Activated CD4-positive, alpha-beta T cell treated with anti-CD3 and anti-CD28 coated beads for 1 hour (primary cell): ENCODE results near the gene MACF1.

Source experiments
- DNase-seq: peaks from one replicate; pipeline ENCODE4 v3.0.0-alpha.2; 2020

MACF1 gene

GRCh38 chr1:39214998-39215873 is 10.7 kb downstream of the MACF1 start:
- no peak for DNase-seq

GRCh38 chr1:39216771-39217170 is 12.3 kb downstream of the MACF1 start:
- no peak for DNase-seq

DNA sequence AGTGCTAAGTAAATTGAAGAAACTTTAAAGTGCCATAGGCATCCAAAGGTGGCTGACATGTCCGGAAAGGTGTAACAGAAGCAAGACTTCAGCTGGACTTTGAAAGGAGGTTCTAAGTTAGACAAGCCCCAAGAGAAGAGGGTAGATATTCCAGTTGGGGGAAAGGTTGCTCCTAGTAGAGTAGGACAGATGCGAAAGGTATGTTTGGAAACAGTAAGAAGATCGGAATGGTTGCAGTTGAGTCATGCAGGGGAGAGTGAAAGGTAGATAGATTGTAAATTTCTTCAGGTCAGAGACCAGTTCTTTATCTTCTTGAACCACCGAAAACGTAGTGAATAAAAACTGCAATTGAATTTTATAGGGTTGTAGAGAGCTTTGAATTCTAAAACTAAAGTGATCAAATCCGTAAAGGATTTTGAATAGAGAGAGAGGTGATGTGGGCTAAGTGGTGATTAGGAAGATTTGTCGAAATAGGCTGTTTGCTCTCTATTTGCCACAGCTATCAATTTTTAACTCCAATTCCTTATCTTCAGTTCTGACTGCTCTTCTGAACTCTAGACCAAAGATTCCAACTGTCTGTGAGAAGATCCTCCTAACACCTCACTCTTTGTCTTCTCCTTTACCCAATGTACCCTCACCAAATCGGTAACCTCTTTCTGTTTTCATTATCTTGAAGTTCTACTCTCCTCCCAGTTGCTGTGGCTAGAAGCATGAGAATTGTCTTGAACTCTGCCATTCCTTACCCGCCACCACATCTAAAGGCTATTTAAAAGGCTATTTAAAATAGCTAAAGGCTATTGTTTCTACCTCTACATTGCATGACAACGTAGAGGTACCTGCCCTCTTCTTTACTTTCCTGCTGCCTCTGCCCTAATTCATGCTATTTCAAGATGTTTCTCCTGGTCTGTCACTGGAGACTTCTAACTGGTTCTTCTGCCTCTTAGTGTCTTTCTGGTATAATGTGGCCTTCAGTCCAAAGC is 16.7 kb downstream of the MACF1 start:
- no peak for DNase-seq

- DNase-seq, result no peak
These were observed 19.9 kb downstream of the MACF1 start for GRCh38 chr1:39224295-39224829.

- DNase-seq, result no peak
These were observed 22.3 kb downstream of the MACF1 start for GRCh38 chr1:39226836-39227235.

- DNase-seq, result no peak
These were observed 23.8 kb downstream of the MACF1 start for GRCh38 chr1:39228252-39228651.

GRCh38 chr1:39229504-39229903 is 25.0 kb downstream of the MACF1 start:
- no peak for DNase-seq

GRCh38 chr1:39230261-39231190 is 26.0 kb downstream of the MACF1 start:
- DNase-seq, result no peak

- no peak for DNase-seq
These were observed 32.5 kb downstream of the MACF1 start for GRCh38 chr1:39236971-39237370.

GRCh38 chr1:39238476-39238875 is 34.0 kb downstream of the MACF1 start:
- no peak for DNase-seq

- DNase-seq, result no peak
These were observed 35.5 kb downstream of the MACF1 start for GRCh38 chr1:39239968-39240367.

GRCh38 chr1:39243302-39243701 is 38.8 kb downstream of the MACF1 start:
- no peak for DNase-seq

DNA sequence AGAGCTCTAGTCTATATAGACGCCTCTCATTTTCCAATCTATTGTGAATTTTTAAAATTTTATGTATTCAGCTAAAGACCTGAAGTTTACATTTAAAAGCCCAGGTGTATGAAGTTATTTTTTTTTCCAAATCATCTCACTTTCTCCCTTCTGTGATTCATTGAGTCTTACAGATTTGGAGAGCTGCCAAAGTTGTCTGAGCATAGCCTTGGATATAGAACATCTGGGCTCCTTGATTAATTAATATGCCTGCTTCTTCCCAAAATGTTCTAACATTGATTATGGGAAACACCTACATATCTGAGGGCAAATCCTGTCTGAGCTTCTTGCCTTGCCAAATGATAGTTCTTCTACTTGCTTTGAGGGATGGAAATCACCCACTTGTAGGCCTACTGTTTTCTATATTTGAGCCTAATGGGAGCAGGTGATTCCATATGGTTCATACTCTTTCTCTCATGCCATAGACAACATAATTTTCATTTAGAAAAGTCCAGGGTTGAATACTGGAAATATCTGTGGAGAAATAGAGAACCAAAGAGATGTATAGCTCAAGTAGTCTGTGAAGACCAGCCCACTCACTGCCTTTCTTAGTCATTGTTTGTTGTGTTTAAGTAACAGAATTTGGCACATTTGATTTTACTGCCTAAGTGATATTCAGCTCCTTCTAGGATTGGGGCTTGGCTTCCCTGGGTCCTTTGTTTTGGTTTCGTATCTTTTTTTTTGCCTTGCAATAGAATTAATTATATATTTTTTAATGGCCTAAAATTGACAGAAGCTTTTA is 46.2 kb downstream of the MACF1 start:
- DNase-seq, result no peak

- no peak for DNase-seq
These were observed 50.7 kb downstream of the MACF1 start for GRCh38 chr1:39255222-39255621.

DNA sequence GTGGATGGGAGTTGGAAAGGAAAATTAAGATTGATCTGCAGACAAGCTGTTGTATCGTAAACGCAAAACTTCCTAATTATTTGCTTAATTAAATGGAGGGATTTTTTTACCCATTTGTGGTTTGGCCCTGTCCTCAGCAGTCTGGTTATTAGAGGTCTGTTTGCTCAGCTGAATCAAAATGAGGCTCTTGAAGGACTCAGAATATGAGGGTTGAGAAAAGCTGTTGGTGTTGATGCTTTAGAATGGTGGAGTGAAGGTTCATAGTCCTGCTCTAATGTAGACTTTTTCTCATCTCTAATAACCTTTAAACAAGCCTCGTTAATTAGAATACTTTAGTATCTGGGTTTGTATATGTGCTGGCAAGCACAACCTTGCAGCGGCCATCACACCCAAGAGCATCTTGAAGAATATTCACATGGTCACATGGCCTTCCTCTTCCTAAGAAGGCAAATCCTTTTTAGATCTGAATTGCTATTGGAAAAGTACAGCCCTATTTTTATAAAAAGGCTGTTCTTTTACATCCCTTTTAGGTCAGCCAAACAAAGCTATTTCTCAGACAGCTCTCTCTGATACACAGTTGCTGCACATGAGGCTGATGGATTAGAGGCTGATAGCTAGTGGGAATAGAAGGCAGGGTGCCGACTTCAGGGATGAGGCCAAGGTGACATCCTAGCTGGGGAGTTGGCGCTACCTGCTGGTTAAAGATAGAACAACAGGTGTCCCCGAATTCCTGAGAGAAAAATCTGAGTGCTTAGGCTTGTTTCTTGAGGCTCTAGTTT is 53.8 kb downstream of the MACF1 start:
- peak; percentile 54 for DNase-seq

- DNase-seq, result no peak
These were observed 54.4 kb downstream of the MACF1 start for GRCh38 chr1:39258925-39259244.

DNA sequence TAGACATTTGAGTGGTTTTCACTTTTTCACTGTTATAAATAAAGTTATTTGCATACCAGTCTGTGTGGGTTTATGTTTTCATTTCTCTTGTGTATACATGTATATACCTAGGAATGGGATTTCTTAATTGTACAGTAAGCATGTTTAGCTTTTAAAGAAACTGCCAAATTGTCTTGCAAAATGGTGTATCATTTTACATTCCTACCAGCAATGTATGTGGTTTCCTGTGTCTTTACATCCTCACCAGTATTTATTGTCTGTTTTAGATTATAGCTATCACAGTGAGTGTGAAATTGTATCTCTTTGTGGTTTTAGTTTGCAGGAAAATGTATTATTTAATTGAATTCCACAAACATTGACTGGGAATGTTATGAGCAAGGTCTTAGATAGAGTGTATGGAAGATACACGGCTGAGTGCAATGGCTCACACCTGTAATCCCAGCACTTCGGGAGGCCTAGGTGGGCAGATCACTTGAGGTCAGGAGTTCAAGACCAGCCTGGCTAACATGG is 57.3 kb downstream of the MACF1 start:
- DNase-seq, result no peak

- DNase-seq, result no peak
These were observed 58.3 kb downstream of the MACF1 start for GRCh38 chr1:39262802-39263201.

- DNase-seq, result no peak
These were observed 61.8 kb downstream of the MACF1 start for GRCh38 chr1:39266269-39266668.

- no peak for DNase-seq
These were observed 62.3 kb downstream of the MACF1 start for GRCh38 chr1:39266792-39267191.
